Type B pancreatic cell (in vitro differentiated cells): ENCODE data around the gene MYO10. TPM values are rescaled to one million over a fixed set of nuclear protein-coding genes. Genes with fewer than 3 reads are reported as not detected.
"Not testable (repeated sequence)": the region's sequence is repeated elsewhere in the genome, so short reads cannot be mapped to it uniquely, and the experiment has no call there.

Experiments used
- DNase-seq: peaks from one replicate; pipeline ENCODE4 v3.0.0; 2021; ENCODE audit warnings: mixed read lengths; ENCODE audit not compliant: unreplicated experiment; ENCODE audit errors: extremely low spot score
- H3K27ac Mint-ChIP-seq: 2 replicates; pipeline ENCODE4 v1.8.0; 2021; ENCODE audit warnings: mild to moderate bottlenecking, mixed read lengths
- H3K27me3 Mint-ChIP-seq: 2 replicates; pipeline ENCODE4 v1.8.0; 2021; ENCODE audit warnings: mixed read lengths
- H3K36me3 Mint-ChIP-seq: 2 replicates; pipeline ENCODE4 v1.8.0; 2021; ENCODE audit warnings: mixed read lengths
- H3K4me1 Mint-ChIP-seq: one replicate; pipeline ENCODE4 v1.8.0; 2021; ENCODE audit warnings: mixed read lengths; ENCODE audit not compliant: unreplicated experiment
- H3K4me3 Mint-ChIP-seq: 2 replicates; pipeline ENCODE4 v1.8.0; 2021; ENCODE audit warnings: mild to moderate bottlenecking, mixed read lengths
- H3K9me3 Mint-ChIP-seq: 2 replicates; pipeline ENCODE4 v1.8.0; 2021; ENCODE audit warnings: mixed read lengths
- total RNA-seq: library from RNA; stranded (reverse); gene quantifications from 2 replicates; pipeline ENCODE4 v1.2.1, GENCODE V29; 2021; ENCODE audit warnings: low replicate concordance
- TF ChIP-seq, protein P1 (sequence below): fragments of 200-600 bp; sonication (generic); conservative IDR thresholded peaks from 2 replicates; pipeline ENCODE4 v1.5.0; 2021; ENCODE audit warnings: antibody characterized with exemption, mild to moderate bottlenecking

Gene MYO10
- total RNA-seq, 1 donor from 2014 or later: 52.5 TPM

DNA sequence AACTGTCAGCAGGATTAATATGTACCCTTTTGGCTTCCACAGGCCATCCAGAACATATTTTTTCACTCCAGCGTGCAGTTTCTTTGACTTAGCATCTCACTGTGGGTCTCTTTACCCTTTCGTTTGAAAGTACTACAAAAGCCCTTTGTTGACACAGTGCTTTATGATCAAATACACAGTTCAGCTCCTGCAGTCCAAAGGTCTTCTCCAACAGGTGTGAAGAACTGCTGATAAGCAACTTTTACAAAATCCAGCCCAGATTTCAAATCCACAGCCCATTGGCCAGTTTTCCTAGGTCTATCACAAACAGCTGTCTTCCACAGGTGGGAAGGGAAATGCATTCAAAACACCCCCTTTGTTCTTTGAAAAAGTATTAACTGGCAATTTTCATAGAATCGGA is 54.8 kb downstream of the MYO10 start:
- no peaks in the 10 kb centered on the region for H3K27me3 Mint-ChIP-seq
- H3K4me1 Mint-ChIP-seq: peaks cover 50% of the 10 kb centered on the region
- H3K36me3 Mint-ChIP-seq: peaks cover 6% of the 10 kb centered on the region
- no peaks in the 10 kb centered on the region for H3K9me3 Mint-ChIP-seq
- H3K4me3 Mint-ChIP-seq: peak overlapping the region; percentile 1
- H3K27ac Mint-ChIP-seq: peak overlapping the region; percentile 12
- TF ChIP-seq, protein P1, sequence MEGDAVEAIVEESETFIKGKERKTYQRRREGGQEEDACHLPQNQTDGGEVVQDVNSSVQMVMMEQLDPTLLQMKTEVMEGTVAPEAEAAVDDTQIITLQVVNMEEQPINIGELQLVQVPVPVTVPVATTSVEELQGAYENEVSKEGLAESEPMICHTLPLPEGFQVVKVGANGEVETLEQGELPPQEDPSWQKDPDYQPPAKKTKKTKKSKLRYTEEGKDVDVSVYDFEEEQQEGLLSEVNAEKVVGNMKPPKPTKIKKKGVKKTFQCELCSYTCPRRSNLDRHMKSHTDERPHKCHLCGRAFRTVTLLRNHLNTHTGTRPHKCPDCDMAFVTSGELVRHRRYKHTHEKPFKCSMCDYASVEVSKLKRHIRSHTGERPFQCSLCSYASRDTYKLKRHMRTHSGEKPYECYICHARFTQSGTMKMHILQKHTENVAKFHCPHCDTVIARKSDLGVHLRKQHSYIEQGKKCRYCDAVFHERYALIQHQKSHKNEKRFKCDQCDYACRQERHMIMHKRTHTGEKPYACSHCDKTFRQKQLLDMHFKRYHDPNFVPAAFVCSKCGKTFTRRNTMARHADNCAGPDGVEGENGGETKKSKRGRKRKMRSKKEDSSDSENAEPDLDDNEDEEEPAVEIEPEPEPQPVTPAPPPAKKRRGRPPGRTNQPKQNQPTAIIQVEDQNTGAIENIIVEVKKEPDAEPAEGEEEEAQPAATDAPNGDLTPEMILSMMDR: no peak
- no peak for DNase-seq

DNA sequence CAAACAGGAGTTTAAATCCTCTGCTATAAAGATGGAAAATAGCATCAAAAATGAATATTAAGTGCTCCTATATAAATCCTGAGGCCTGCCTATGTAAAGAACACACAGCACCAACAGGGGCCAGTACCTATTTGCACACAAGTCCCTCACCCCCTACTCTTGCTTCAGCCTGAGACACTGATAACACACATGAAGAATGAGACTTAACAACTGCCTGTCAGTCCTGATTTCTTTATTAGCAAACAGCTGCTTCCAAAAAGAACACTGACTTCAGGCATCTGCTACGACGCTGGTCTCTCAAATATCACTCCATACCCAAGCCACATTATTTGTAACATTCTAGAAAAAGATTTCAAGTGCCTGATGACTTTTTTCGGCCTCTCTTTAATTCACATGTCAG is 55.5 kb downstream of the MYO10 start:
- Mint-ChIP-seq H3K27ac (peak overlapping the region; percentile 12), H3K36me3 (peaks cover 8% of the 10 kb centered on the region), H3K4me1 (peaks cover 44% of the 10 kb centered on the region), H3K4me3 (peak overlapping the region; percentile 16), H3K27me3 (no peaks in the 10 kb centered on the region), H3K9me3 (peaks cover 1% of the 10 kb centered on the region)
- TF ChIP-seq, protein P1: no peak
- DNase-seq: no peak

GRCh38 chr5:16879650-16880049 is 56.4 kb downstream of the MYO10 start:
- H3K4me1 Mint-ChIP-seq: peaks cover 39% of the 10 kb centered on the region
- H3K9me3 Mint-ChIP-seq: peaks cover 9% of the 10 kb centered on the region
- no peak overlapping the region for H3K4me3 Mint-ChIP-seq
- H3K36me3 Mint-ChIP-seq: peaks cover 17% of the 10 kb centered on the region
- no peak for DNase-seq
- TF ChIP-seq, protein P1: no peak
- no peaks in the 10 kb centered on the region for H3K27me3 Mint-ChIP-seq
- no peak overlapping the region for H3K27ac Mint-ChIP-seq

DNA sequence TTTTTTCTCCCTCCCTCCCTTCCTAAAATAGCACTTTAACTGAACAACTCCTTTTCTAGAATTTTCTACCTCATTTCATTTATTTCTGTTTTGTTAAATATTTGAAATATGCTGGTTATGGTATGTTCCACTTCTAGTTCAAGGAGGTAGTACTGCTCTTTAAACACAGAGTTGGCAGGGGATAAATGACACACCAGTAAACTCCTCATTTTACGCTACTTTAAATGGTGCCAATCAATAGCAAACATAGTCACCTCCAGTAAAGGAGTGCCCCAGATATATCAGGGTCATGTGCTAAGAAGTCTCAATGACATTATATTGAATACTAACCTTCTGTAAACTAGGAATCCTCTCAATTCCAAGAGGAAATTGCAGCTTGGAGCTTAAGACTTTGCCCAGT is 56.9 kb downstream of the MYO10 start:
- TF ChIP-seq, protein P1: no peak
- Mint-ChIP-seq H3K27ac (no peak overlapping the region), H3K36me3 (peaks cover 21% of the 10 kb centered on the region), H3K4me1 (peaks cover 36% of the 10 kb centered on the region), H3K27me3 (no peaks in the 10 kb centered on the region), H3K9me3 (peaks cover 13% of the 10 kb centered on the region), H3K4me3 (no peak overlapping the region)
- DNase-seq: no peak

- DNase-seq: no peak
- Mint-ChIP-seq H3K27ac (no peak overlapping the region), H3K36me3 (peaks cover 28% of the 10 kb centered on the region), H3K27me3 (no peaks in the 10 kb centered on the region), H3K4me1 (peaks cover 25% of the 10 kb centered on the region), H3K9me3 (peaks cover 13% of the 10 kb centered on the region), H3K4me3 (no peak overlapping the region)
- TF ChIP-seq, protein P1: no peak
These were observed 58.7 kb downstream of the MYO10 start for GRCh38 chr5:16877267-16877935.

DNA sequence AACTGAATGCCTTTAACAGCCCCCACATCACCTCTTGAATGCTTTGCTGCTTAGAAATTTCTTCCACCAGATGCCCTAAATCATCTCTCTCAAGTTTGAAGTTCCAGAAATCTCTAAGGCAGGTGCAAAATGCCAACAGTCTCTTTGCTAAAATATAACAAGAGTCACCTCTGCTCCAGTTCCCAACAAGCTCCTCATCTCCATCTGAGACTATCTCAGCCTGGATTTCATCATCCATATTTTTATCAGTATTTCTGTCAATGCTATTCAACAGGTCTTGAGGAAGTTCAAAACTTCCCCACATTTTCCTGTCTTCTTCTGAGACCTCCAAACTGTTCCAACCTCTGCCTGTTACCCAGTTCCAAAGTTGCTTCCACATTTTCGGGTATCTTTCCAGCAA is 61.7 kb downstream of the MYO10 start:
- not testable (repeated sequence) for H3K27ac Mint-ChIP-seq, H3K4me3 Mint-ChIP-seq, DNase-seq, H3K27me3 Mint-ChIP-seq
- Mint-ChIP-seq H3K4me1 (peaks cover 11% of the 10 kb centered on the region), H3K9me3 (peaks cover 20% of the 10 kb centered on the region), H3K36me3 (peaks cover 38% of the 10 kb centered on the region)
